Epithelial cell of esophagus (primary cell): ENCODE data around the gene RPL10.

Experiments used
- DNase-seq: peaks from one replicate; pipeline ENCODE4 v3.0.0; 2010; ENCODE audit warnings: low read depth
- H3K4me3 ChIP-seq: 2 replicates; pipeline ENCODE4 v1.5.1; 2011; ENCODE audit warnings: mild to moderate bottlenecking, low read length, control low read depth
- TF ChIP-seq, protein P1 (sequence below): IDR thresholded peaks from 2 replicates; pipeline ENCODE4 v1.5.1; 2011; ENCODE audit warnings: low read depth, mild to moderate bottlenecking, low read length, control low read depth, inconsistent platforms; ENCODE audit not compliant: insufficient read depth; ENCODE audit errors: missing control alignments

RPL10 gene

DNA sequence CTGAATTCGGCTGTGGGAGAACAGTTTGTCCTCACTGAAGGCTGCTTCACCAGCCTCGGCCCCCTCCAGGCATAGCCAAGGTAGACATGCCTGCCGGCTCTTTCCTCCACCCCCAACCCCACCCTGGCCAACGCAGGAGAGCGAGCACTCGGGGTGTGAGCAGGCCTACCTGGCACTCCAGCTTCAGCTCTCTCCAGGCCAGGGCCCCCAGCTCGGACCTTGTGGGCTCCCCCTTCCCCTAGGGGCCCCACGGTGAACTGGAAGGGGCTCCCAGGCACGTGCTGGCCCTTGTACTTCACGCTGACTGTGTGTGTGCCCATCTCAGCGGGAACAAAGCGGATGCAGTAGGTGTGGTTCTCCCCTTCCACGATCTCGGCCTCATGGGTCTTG, 46.2 kb upstream of the RPL10 start:
- H3K4me3 ChIP-seq, result no peak overlapping the region
- TF ChIP-seq, protein P1, sequence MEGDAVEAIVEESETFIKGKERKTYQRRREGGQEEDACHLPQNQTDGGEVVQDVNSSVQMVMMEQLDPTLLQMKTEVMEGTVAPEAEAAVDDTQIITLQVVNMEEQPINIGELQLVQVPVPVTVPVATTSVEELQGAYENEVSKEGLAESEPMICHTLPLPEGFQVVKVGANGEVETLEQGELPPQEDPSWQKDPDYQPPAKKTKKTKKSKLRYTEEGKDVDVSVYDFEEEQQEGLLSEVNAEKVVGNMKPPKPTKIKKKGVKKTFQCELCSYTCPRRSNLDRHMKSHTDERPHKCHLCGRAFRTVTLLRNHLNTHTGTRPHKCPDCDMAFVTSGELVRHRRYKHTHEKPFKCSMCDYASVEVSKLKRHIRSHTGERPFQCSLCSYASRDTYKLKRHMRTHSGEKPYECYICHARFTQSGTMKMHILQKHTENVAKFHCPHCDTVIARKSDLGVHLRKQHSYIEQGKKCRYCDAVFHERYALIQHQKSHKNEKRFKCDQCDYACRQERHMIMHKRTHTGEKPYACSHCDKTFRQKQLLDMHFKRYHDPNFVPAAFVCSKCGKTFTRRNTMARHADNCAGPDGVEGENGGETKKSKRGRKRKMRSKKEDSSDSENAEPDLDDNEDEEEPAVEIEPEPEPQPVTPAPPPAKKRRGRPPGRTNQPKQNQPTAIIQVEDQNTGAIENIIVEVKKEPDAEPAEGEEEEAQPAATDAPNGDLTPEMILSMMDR, result no peak
- no peak for DNase-seq

DNA sequence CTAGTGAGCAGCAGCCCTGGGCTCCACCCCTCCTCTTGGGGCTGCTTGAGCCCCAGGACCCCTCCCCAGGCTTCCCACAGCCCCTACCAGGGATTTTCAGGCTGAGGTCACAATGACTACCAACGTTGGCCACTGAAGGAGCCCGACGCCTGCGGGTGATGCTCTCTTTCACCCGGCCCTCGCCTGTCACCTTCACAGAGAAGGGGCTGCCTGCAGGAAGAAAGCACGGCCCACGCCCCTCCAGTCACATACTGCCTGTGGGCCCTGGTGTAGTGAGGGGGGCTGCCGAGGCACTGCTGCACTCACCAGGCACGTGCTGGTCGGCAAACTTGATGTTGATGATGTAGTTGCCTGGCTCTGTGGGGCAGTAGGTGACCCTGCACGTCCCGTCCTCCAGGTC, 45.7 kb upstream of the RPL10 start:
- H3K4me3 ChIP-seq, result no peak overlapping the region
- TF ChIP-seq, protein P1, result no peak
- DNase-seq, result no peak

DNA sequence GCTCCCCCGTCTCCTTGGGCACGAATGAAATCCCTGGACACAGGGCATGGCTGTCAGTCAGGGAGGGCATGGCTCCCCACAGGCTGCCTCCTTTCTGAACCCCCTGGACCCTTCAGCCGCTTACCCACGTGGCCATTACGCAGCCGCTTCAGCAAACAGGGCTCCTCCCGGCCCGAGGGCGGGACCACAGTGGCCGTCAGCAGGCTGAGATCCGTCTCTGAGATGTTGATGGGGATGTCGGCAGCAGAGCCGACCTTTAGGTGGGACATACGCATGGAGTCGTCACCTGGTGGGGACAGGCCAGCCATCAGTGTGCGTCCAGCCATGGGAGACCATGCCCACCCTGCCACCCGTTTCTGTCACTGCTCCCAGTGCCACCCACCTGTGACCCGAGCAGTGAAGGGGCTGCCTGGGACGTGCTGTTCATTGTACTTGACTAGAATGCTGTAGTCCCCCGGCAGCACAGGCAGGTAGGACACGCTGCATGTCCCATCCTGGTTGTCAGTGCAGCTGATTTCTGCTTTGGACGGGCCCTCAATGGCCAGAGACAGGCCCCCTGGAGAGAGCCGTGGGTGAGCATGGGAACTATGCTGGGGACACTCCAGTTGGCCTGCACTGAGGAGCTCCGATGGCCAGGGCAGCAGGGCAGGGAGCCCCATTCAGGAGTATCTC, 44.9 kb upstream of the RPL10 start:
- no peak overlapping the region for H3K4me3 ChIP-seq
- DNase-seq, result no peak
- TF ChIP-seq, protein P1, result no peak

DNA sequence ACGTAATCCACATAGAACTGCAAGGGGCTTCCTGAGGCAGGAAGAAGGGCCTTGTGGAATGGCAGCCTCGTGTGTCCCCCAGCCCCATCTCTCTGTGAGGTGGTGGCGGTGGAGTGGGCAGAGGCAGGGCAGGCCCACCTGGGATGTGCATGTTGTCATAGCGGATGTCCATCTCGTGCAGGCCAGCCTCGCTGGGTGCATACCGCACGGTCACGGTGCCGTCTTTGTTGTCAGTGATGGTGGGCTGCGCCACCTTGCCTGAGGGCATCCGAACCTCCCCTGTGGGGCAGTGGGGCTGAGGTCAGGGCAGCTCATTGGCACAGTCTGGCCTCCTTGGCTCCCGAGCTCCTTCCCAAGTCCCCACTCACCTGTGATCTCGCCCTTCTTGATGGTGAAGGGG, 44.2 kb upstream of the RPL10 start:
- H3K4me3 ChIP-seq, result no peak overlapping the region
- TF ChIP-seq, protein P1, result no peak
- DNase-seq, result no peak

DNA sequence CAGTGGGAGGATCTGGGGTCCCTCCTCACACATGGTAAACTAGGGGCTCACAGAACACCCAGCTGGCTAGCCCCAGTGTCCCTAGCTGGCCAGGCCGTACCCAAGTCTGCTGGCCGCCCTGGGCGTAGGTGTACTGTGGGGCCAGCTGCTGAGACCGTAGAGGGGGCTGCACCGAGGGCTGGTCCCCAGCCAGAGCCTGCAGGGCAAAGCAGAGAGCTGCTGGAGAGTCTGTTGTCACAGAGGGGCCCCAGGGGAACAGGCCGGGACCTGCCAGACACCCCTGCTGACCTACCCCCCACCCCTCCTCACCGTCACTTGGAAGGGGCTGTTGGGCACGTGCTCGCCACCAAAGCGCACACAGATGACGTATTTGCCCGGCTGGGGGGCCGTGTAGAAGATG, 43.7 kb upstream of the RPL10 start:
- H3K4me3 ChIP-seq, result no peak overlapping the region
- no peak for DNase-seq
- TF ChIP-seq, protein P1, result no peak

DNA sequence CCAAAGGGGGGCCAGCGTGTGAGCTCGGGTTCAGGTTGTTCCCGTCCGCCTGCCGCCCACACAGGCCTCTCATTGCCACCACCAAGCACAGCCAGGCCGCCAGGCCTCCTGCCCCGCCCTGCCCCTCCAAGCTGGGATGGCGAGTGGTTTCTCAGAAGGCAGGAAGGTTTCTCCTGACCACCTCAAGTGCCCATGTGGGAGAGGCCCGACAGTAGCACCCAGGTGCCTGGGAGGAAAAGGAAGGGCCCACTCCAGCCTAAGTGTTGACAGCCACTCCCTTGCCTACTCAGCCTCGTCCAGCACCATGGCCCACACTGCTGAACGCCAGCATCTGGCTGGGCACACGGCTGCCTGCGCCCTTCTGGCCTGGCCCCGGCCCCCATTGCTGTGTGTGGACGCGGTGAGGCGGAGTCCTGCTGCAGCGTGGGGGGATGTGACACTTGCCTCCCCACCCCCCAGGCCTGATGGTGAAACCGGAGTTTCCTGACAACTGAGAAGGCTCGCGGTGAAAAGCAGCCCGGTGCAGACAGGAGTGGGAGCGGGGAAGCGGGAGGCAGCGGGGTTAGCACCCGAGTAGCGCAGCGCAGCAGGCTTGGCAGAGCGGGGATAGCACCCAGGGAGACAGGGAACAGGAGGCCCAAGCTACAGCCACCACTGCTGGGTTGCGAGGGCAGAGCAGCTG, 42.9 kb upstream of the RPL10 start:
- no peak overlapping the region for H3K4me3 ChIP-seq
- TF ChIP-seq, protein P1, result no peak
- DNase-seq, result no peak

DNA sequence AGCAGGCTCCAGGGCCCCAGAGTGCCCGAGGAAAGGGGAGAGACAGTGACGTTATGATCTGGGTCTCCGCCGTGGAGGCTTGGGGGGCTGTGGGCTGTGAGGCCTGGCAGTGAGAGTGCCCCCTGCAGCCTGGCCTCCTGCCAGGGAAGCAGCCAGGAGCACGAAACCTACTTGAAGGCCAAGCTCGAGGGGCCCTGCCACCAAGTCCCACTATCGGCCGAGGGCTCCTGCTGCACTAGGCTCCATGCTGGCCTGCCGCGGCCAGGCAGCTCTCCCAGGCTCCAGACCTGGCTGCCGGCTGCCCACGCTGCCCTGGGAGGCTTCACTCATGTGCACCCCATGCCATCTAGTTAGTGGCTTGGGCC, 42.4 kb upstream of the RPL10 start:
- TF ChIP-seq, protein P1, result no peak
- no peak for DNase-seq
- no peak overlapping the region for H3K4me3 ChIP-seq
